ENCODE data around the gene VAC14.

The VAC14 gene

GRCh38 chr16:70651524-70651923 lies 149.4 kb downstream of the VAC14 start:
- ChIA-PET CTCF (interaction anchor here (0.6 to 4.2 kb wide), 4 partner anchors 50 to 259 kb away, joined by 3 to 27 read pairs (median 4); no protein-coding TSS in a partner anchor), POLR2A (interaction anchor here (0.6 kb wide), 1 partner anchor 127 kb away, joined by 4 read pairs; no protein-coding TSS in a partner anchor)
- TF ChIP-seq ZNF610 (tag by site-specific recombination; IDR thresholded peaks at IDR 0.05; ENCODE audit: borderline replicate concordance) (no peak), ZNF76 (tag by site-specific recombination; IDR thresholded peaks at IDR 0.05; ENCODE audit: borderline replicate concordance, low read depth) (no peak), ZNF48 (tag by site-specific recombination; IDR thresholded peaks at IDR 0.05) (no peak), ZNF350 (tag by site-specific recombination; IDR thresholded peaks at IDR 0.05) (no peak), SCRT2 (tag by site-specific recombination; IDR thresholded peaks at IDR 0.05) (no peak), ZNF140 (tag by site-specific recombination; IDR thresholded peaks at IDR 0.05) (no peak), SP7 (tag by site-specific recombination; IDR thresholded peaks at IDR 0.05) (no peak)

GRCh38 chr16:70650216-70650615 lies 150.7 kb downstream of the VAC14 start:
- Histone ChIP-seq H3K27ac (ENCODE audit: extremely low read depth, low read depth, low read length) (no peak overlapping the region), H3K36me3 (ENCODE audit: control insufficient read depth in 2 of 2, insufficient read depth in 1 of 2, low read length in 2 of 2) (no peaks in the 10 kb centered on the region), H3K4me1 (ENCODE audit: control insufficient read depth, insufficient read depth, low read length) (no peaks in the 10 kb centered on the region), H3K4me3 (ENCODE audit: low read depth, low read length) (no peak overlapping the region), H3K9me3 (ENCODE audit: control insufficient read depth, insufficient read depth, low read depth, low read length) (no peaks in the 10 kb centered on the region)
- TF ChIP-seq ZNF133 (tag by site-specific recombination; IDR thresholded peaks at IDR 0.05) (no peak), ZNF544 (tag by site-specific recombination; IDR thresholded peaks at IDR 0.05) (no peak), ZNF626 (tag by site-specific recombination; IDR thresholded peaks at IDR 0.05) (no peak), ZNF701 (tag by site-specific recombination; IDR thresholded peaks at IDR 0.05) (no peak), GFI1B (tag by site-specific recombination; IDR thresholded peaks at IDR 0.05) (no peak), ZNF175 (tag by site-specific recombination; IDR thresholded peaks at IDR 0.05) (no peak)
- CTCF ChIA-PET, result interaction anchor here (0.6 kb wide), 1 partner anchor 83 kb away, joined by 8 read pairs; no protein-coding TSS in a partner anchor
- POLR2A ChIA-PET, result no interaction called here

More at GRCh38 chr16:70651524-70651923, 149.4 kb downstream of the VAC14 start:
- no peaks in the 10 kb centered on the region for H3K4me1 ChIP-seq (ENCODE audit: control insufficient read depth, insufficient read depth, low read length)
- H3K4me3 ChIP-seq (ENCODE audit: low read depth, low read length), result no peak overlapping the region
- H3K27ac ChIP-seq (ENCODE audit: extremely low read depth, low read depth, low read length), result no peak overlapping the region
- no peaks in the 10 kb centered on the region for H3K9me3 ChIP-seq (ENCODE audit: control insufficient read depth, insufficient read depth, low read depth, low read length)
- H3K36me3 ChIP-seq (ENCODE audit: control insufficient read depth in 2 of 2, insufficient read depth in 1 of 2, low read length in 2 of 2), result no peaks in the 10 kb centered on the region

DNA sequence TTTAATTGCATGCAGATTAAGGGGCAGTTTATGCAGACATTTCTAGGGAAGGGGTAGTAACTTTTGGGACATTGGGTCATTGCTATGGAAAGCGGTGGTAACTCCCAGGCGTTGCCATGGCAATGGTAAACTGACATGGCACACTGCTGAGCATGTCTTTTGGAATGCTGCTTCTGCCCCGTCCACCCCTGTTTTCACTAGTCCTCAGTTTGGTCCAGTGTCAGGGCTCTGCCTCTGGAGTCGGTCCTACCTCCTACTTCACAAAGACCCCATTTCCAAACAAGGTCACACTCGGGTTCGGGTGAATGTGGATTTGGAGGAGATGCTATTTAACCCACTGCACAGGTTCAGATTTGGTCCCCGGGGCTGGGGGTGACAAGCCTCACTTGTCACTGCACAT lies 151.7 kb downstream of the VAC14 start:
- Histone ChIP-seq H3K4me1 (ENCODE audit: control insufficient read depth, insufficient read depth, low read length) (no peaks in the 10 kb centered on the region), H3K9me3 (ENCODE audit: control insufficient read depth, insufficient read depth, low read depth, low read length) (no peaks in the 10 kb centered on the region), H3K36me3 (ENCODE audit: control insufficient read depth in 2 of 2, insufficient read depth in 1 of 2, low read length in 2 of 2) (no peaks in the 10 kb centered on the region), H3K4me3 (ENCODE audit: low read depth, low read length) (no peak overlapping the region), H3K27ac (ENCODE audit: extremely low read depth, low read depth, low read length) (no peak overlapping the region)
- ChIA-PET CTCF (no interaction called here), POLR2A (no interaction called here)
- TF ChIP-seq ZEB2 (tag by site-specific recombination; IDR thresholded peaks at IDR 0.05) (no peak), ZFP37 (tag by site-specific recombination; IDR thresholded peaks at IDR 0.05) (no peak), ZNF549 (tag by site-specific recombination; IDR thresholded peaks at IDR 0.05) (no peak), ZNF362 (tag by site-specific recombination; IDR thresholded peaks at IDR 0.05) (no peak), EGR2 (tag by site-specific recombination; IDR thresholded peaks at IDR 0.05; ENCODE audit: low read depth) (no peak), ZNF302 (tag by site-specific recombination; IDR thresholded peaks at IDR 0.05; ENCODE audit: low read depth) (no peak), ZNF555 (tag by site-specific recombination; conservative IDR thresholded peaks at IDR 0.05) (no peak), ZNF335 (tag by site-specific recombination; conservative IDR thresholded peaks at IDR 0.05) (no peak), BCL11A (tag by site-specific recombination; IDR thresholded peaks at IDR 0.05; ENCODE audit: low read depth) (no peak), ZNF514 (tag by site-specific recombination; IDR thresholded peaks at IDR 0.05) (no peak), ZNF146 (tag by site-specific recombination; IDR thresholded peaks at IDR 0.05) (no peak), KLF8 (tag by site-specific recombination; IDR thresholded peaks at IDR 0.05) (no peak), MYNN (tag by site-specific recombination; IDR thresholded peaks at IDR 0.05; ENCODE audit: borderline replicate concordance) (no peak), ZBTB26 (tag by site-specific recombination; optimal IDR thresholded peaks at IDR 0.05) (no peak), ZNF366 (tag by site-specific recombination; conservative IDR thresholded peaks at IDR 0.05) (no peak)
- TF ChIP-seq, protein P1, sequence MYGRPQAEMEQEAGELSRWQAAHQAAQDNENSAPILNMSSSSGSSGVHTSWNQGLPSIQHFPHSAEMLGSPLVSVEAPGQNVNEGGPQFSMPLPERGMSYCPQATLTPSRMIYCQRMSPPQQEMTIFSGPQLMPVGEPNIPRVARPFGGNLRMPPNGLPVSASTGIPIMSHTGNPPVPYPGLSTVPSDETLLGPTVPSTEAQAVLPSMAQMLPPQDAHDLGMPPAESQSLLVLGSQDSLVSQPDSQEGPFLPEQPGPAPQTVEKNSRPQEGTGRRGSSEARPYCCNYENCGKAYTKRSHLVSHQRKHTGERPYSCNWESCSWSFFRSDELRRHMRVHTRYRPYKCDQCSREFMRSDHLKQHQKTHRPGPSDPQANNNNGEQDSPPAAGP (tag by site-specific recombination; IDR thresholded peaks at IDR 0.05), result no peak

Data from HEK293 (cell line).